ENCODE measurements around the gene HNRNPUL1.

HNRNPUL1 gene

GRCh38 chr19:41356984-41357739 is 93.0 kb downstream of the HNRNPUL1 start:
- Histone ChIP-seq H3K27me3 (ENCODE audit: control insufficient read depth, insufficient read depth, low read length) (no peaks in the 10 kb centered on the region), H3K4me2 (ENCODE audit: low read length) (no peak overlapping the region), H3K4me3 (ENCODE audit: low read depth, low read length) (no peak overlapping the region), H3K9ac (no peak overlapping the region), H3K9me3 (ENCODE audit: control insufficient read depth, low read length) (no peaks in the 10 kb centered on the region), H3K27ac (no peak overlapping the region), H3K36me3 (ENCODE audit: control insufficient read depth, insufficient read depth, low read length) (no peaks in the 10 kb centered on the region), H3K79me2 (peaks cover 2% of the 10 kb centered on the region), H2AFZ (no peak overlapping the region), H3K4me1 (no peaks in the 10 kb centered on the region)
- TF ChIP-seq CTCF (IDR thresholded peaks at IDR 0.05) = no peak
